ENCODE data around the gene MAZ. TPM values are rescaled to one million over a fixed set of nuclear protein-coding genes. Genes with fewer than 3 reads are reported as not detected.
"Not testable (repeated sequence)": the region's sequence is repeated elsewhere in the genome, so short reads cannot be mapped to it uniquely, and the experiment has no call there.

The MAZ gene
- polyA plus RNA-seq, 10 donors = 191 to 282 (median 243) TPM

GRCh38 chr16:29820271-29820701 lies 14.0 kb downstream of the MAZ start, which contains the start of gene MVP:
MVP (plus strand) TSS chr16:29820462; CDS start chr16:29830550, 10,088 bp downstream.
- peak in 2 of 3 donors; percentile 80 to 85 for DNase-seq

GRCh38 chr16:29820730-29821642 lies 14.7 kb downstream of the MAZ start:
- peak in 1 of 3 donors; percentile 33 for DNase-seq

GRCh38 chr16:29821643-29822115 lies 15.3 kb downstream of the MAZ start:
- DNase-seq = peak in 1 of 3 donors; percentile 39

- DNase-seq = peak in 1 of 3 donors; percentile 51
These were observed 18.3 kb downstream of the MAZ start for GRCh38 chr16:29824589-29825144.

GRCh38 chr16:29825145-29826044 lies 19.1 kb downstream of the MAZ start:
- peak in 2 of 3 donors; percentile 48 to 82 for DNase-seq

GRCh38 chr16:29826342-29826695 lies 20.0 kb downstream of the MAZ start:
- DNase-seq = no peak

GRCh38 chr16:29830774-29831173 lies 24.4 kb downstream of the MAZ start:
- DNase-seq = no peak

- DNase-seq = no peak
These were observed 25.2 kb downstream of the MAZ start for GRCh38 chr16:29831490-29831889.

- not testable (repeated sequence) for DNase-seq
These were observed 26.9 kb downstream of the MAZ start for GRCh38 chr16:29833219-29833618.

GRCh38 chr16:29834079-29834478 lies 27.8 kb downstream of the MAZ start:
- no peak for DNase-seq

- no peak for DNase-seq
These were observed 29.6 kb downstream of the MAZ start for GRCh38 chr16:29835926-29836325.

GRCh38 chr16:29836623-29837022 lies 30.3 kb downstream of the MAZ start:
- no peak for DNase-seq

- no peak for DNase-seq
These were observed 31.5 kb downstream of the MAZ start for GRCh38 chr16:29837841-29838240.

- DNase-seq = no peak
These were observed 33.5 kb downstream of the MAZ start for GRCh38 chr16:29839822-29840221.

- DNase-seq = no peak
These were observed 33.9 kb downstream of the MAZ start for GRCh38 chr16:29840240-29840639.

GRCh38 chr16:29841631-29842030 lies 35.3 kb downstream of the MAZ start:
- no peak for DNase-seq

- DNase-seq = no peak
These were observed 36.5 kb downstream of the MAZ start for GRCh38 chr16:29842732-29843346.

- no peak for DNase-seq
These were observed 37.6 kb downstream of the MAZ start for GRCh38 chr16:29843931-29844330.

- DNase-seq = no peak
These were observed 38.4 kb downstream of the MAZ start for GRCh38 chr16:29844575-29845331.

GRCh38 chr16:29845656-29846055 lies 39.3 kb downstream of the MAZ start:
- DNase-seq = no peak

Data from muscle of back (tissue), 11 donors.